ENCODE measurements around the gene SULT6B1. TPM values are rescaled to one million over a fixed set of nuclear protein-coding genes. Genes with fewer than 3 reads are reported as not detected.
A peak's percentile ranks its signal among the peaks of the same experiment; 100 is the strongest.
"Not testable (repeated sequence)": the region's sequence is repeated elsewhere in the genome, so short reads cannot be mapped to it uniquely, and the experiment has no call there.

Gene SULT6B1
- not detected for polyA plus RNA-seq (ENCODE audit: insufficient read length)

- no peak for DNase-seq (ENCODE audit: low read depth)
Measured at GRCh38 chr2:37188570-37188969, at the start of gene SULT6B1. TSS of gene SULT6B1 (minus strand) at chr2:37188670. CDS start at chr2:37188640, 30 bp downstream.

GRCh38 chr2:37232131-37232933 is 43.9 kb upstream of the SULT6B1 start:
- DNase-seq (ENCODE audit: low read depth), result no peak

GRCh38 chr2:37231241-37232130 is 43.0 kb upstream of the SULT6B1 start, which contains the start of the genes CEBPZ and NDUFAF7:
TSS of gene CEBPZ (minus strand) at chr2:37231596. CDS start at chr2:37231567, 29 bp downstream.
TSS of gene NDUFAF7 (plus strand) at chr2:37231658. CDS start at chr2:37231706, 48 bp downstream.
- DNase-seq (ENCODE audit: low read depth), result peak; percentile 90

- no peak for DNase-seq (ENCODE audit: low read depth)
Measured at GRCh38 chr2:37230581-37230980, 42.1 kb upstream of the SULT6B1 start.

GRCh38 chr2:37228788-37229187 is 40.3 kb upstream of the SULT6B1 start:
- DNase-seq (ENCODE audit: low read depth), result no peak

GRCh38 chr2:37226863-37227262 is 38.4 kb upstream of the SULT6B1 start:
- no peak for DNase-seq (ENCODE audit: low read depth)

- DNase-seq (ENCODE audit: low read depth), result not testable (repeated sequence)
Measured at GRCh38 chr2:37225129-37225528, 36.7 kb upstream of the SULT6B1 start.

- no peak for DNase-seq (ENCODE audit: low read depth)
Measured at GRCh38 chr2:37224063-37224462, 35.6 kb upstream of the SULT6B1 start.

- DNase-seq (ENCODE audit: low read depth), result no peak
Measured at GRCh38 chr2:37223131-37223530, 34.7 kb upstream of the SULT6B1 start.

GRCh38 chr2:37219046-37219445 is 30.6 kb upstream of the SULT6B1 start:
- no peak for DNase-seq (ENCODE audit: low read depth)

- DNase-seq (ENCODE audit: low read depth), result no peak
Measured at GRCh38 chr2:37215250-37215649, 26.8 kb upstream of the SULT6B1 start.

GRCh38 chr2:37211939-37212338 is 23.5 kb upstream of the SULT6B1 start:
- no peak for DNase-seq (ENCODE audit: low read depth)

GRCh38 chr2:37211212-37211611 is 22.7 kb upstream of the SULT6B1 start:
- DNase-seq (ENCODE audit: low read depth), result no peak

GRCh38 chr2:37206760-37207159 is 18.3 kb upstream of the SULT6B1 start:
- not testable (repeated sequence) for DNase-seq (ENCODE audit: low read depth)

- DNase-seq (ENCODE audit: low read depth), result no peak
Measured at GRCh38 chr2:37205689-37206341, 17.3 kb upstream of the SULT6B1 start.

- DNase-seq (ENCODE audit: low read depth), result not testable (repeated sequence)
Measured at GRCh38 chr2:37205071-37205661, 16.7 kb upstream of the SULT6B1 start.

- DNase-seq (ENCODE audit: low read depth), result no peak
Measured at GRCh38 chr2:37203708-37204107, 15.2 kb upstream of the SULT6B1 start.

- DNase-seq (ENCODE audit: low read depth), result no peak
Measured at GRCh38 chr2:37201766-37202165, 13.3 kb upstream of the SULT6B1 start.

- DNase-seq (ENCODE audit: low read depth), result no peak
Measured at GRCh38 chr2:37201208-37201607, 12.7 kb upstream of the SULT6B1 start.

- DNase-seq (ENCODE audit: low read depth), result no peak
Measured at GRCh38 chr2:37198681-37199065, 10.2 kb upstream of the SULT6B1 start.

Data from forelimb muscle (tissue), 1 donor.